Stimulated activated CD4-positive, alpha-beta T cell treated with anti-CD3 and anti-CD28 coated beads, Interleukin-4, amount 100 ng/mL, for 4 hours (primary cell): ENCODE data around the gene CD3G.

Experiments used
- DNase-seq, 2 experiments: peaks; one replicate each; pipeline ENCODE4 v3.0.0-alpha.2; 2020

The CD3G gene

DNA sequence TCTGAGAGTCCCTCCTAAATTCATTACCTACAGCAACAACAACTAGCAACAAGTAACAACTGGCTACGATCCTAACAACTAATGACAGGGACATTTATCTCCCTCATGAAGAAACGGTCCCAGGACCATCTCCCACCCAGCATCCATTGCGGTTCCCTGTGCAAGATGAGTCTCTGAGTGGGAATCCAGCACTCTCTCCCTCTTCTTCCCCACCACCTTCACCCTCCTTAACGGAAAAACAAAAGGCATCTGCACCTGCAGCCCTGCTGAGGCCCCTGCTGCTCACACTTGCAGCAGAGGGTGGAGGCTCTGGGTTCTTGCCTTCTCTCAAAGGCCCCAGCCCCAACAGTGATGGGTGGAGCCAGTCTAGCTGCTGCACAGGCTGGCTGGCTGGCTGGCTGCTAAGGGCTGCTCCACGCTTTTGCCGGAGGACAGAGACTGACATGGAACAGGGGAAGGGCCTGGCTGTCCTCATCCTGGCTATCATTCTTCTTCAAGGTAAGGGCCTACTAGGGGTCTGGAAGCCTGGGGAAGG is at the start of gene CD3G:
CD3G (plus strand) TSS at position 364 of the 535 bp plus-strand sequence; CDS start at position 444, 80 bp downstream.
- DNase-seq: peak; percentile 60 to 68

DNA sequence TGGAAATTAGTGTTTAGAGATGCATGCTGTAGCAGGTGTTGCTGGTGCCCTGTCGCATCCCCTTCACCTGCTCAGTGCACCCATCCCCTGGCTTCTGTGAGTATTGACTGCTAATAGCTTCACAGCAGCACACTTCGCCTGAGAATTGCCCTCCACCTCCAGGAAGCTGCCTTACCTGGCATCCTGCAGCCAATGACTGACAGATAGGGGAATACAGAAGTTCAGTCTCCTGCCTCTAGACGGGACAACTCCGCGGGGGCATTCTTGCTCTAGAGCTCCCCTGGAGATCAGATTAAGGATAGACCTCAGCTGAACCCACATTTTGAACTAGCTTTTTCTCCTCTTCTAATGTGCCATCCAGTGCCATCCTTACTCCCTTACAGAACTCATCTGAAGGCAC is 48.9 kb upstream of the CD3G start:
- no peak for DNase-seq

DNA sequence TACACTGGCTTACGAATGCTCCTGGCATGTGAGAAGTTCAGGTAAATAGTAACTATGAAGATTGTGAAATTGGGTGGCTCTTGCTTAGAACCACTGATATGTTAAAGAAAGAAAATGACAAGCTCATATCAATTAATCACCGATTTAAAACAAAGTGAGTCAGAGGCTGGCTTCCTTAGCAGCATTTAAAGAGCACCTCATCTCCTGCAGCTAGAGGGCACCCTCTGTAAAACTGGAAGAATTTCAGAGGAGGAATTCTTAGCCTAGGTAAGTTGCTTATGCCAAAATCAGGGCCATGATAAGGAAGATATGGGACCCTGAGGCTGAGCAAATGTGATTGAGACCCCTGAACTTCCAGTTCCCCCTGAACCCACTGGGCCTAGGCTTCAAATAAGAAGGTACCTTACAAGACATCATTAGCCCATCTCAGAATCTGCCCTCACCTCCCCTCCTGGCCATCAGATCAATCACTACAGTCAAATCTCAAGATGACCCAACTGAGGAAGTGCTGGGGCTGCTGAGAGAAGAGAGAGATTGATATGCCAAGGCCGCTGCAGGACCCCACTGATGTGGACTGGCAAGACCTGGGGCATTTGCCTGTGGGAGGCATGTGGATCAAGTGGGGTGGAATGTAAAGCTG is 48.2 kb upstream of the CD3G start:
- DNase-seq: peak in 1 of 2 experiments; percentile 68

DNA sequence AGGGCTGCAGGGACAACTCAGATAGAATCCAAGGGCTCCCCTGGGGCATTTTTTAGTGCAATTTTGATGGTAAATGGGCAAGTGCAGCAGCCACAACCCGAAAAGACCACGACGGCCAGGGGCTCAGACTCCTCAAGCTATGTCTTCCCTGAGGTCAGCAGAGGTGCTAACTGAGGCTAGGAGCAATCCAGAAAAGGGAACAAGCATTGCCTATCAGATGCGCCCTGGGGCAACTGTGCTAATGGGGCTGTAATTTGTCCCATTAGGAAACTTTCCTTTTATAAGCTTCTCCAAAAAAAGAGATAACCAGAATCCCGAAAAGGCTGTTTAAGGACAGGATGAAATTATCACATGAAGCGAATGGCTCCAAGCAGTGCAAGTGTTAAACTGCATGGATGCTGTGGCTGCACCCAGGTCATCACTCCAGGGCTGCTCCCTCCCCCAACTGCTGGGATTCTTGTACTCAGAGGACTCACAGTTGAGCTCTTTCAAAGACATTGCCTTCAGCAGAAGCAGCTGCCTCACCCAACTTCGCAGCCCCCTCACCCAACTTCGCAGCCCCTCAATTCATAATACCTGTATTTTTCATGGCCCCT is 42.4 kb upstream of the CD3G start:
- DNase-seq: no peak

DNA sequence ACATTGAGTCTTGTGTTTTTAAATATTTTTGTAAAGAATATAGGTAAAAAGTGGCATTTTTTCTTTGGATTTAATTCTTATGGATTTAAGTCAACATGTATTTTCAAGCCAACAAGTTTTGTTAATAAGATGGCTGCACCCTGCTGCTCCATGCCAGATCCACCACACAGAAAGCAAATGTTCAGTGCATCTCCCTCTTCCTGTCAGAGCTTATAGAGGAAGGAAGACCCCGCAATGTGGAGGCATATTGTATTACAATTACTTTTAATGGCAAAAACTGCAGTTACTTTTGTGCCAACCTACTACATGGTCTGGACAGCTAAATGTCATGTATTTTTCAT is 39.9 kb upstream of the CD3G start:
- DNase-seq: no peak

DNA sequence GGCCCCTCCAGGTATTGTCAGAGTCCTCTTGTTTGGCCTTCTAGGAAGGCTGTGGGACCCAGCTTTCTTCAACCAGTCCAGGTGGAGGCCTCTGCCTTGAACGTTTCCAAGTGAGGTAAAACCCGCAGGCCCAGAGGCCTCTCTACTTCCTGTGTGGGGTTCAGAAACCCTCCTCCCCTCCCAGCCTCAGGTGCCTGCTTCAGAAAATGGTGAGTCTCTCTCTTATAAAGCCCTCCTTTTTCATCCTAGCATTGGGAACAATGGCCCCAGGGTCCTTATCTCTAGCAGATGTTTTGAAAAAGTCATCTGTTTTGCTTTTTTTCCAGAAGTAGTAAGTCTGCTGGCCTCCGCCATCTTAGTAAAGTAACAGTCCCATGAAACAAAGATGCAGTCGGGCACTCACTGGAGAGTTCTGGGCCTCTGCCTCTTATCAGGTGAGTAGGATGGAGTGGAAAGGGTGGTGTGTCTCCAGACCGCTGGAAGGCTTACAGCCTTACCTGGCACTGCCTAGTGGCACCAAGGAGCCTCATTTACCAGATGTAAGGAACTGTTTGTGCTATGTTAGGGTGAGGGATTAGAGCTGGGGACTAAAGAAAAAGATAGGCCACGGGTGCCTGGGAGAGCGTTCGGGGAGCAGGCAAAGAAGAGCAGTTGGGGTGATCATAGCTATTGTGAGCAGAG is 39.4 kb upstream of the CD3G start, which contains the start of gene CD3E:
CD3E (plus strand) TSS at position 163 of the 681 bp plus-strand sequence; CDS start at position 386, 223 bp downstream.
- peak; percentile 47 to 66 for DNase-seq

DNA sequence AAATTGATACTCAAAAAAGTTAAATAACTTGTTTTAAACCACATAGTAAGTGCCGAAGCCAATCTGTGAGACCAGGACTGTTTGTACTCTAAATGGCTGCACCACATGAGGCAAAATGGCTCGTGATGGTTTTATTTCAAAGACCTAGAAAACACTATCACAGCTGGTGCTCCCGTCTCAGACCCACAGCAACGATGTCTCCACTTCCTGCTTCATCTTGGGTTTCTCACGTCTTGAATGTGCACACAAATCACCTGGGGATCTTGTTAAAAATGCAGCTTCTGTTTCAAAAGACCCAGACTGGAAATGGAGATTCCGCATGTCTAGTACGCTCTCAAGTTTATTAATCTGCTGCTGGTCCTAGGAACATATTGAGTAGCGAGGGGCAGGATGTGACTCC is 38.4 kb upstream of the CD3G start:
- peak in 1 of 2 experiments; percentile 27 for DNase-seq

DNA sequence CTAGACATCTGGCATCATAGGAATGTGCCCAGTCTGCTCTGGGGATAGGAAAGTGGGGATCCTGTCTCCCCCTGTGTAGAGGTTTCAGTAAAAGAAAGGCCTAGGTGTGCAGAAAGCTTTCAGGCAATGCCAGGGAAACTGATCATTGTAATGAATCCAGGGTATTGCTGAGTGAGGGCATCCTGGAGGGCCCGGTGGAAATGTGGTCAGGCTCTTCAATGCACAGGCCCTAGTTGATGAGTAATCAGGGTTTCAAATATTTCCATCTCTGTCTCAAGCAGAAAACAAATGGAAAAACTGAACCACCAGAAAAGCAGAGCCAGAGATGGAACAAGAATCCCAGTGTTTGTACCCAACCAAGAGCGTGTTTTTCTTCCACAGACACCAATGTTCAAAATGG is 37.6 kb upstream of the CD3G start:
- DNase-seq: peak in 1 of 2 experiments; percentile 72

DNA sequence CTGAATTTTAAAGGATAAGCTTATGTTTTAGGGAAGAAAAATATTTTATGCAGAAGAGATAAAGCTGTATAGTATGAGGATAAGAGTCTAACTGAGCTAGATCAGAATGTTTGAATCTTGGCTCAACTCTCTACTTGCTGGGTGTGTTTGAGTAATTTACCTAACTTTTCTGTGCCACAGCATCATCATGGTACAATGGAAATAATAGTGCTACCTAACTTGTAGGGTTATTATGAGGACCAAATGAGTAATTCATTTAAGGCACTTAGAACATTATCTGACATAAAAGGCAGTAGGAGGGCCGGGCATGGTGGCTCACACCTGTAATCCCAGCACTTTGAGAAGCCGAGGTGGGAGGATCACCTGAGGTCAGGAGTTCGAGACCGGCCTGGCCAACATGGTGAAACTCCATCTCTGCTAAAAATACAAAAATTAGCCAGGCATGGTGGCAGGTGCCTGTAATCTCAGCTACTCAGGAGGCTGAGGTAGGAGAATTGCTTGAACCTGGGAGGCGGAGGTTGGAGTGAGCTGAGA is 35.1 kb upstream of the CD3G start:
- DNase-seq: peak in 1 of 2 experiments; percentile 45

DNA sequence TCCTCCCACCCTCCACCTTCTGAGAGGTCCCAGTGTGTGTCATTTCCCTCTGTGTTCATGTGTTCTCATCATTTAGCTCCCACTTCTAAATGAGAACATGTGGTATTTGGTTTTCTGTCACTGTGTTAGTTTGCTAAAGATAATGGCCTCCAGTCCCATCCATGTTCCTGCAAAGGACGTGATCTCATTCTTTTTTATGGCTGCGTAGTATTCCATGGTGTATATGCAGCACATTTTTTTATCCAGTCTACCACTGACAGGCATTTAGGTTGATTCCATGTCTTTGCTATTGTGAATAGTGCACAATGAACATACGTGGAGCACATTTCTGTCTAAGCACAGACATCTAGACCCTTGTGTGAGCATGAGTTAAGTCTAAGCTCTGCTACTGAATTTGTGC is 33.9 kb upstream of the CD3G start:
- no peak for DNase-seq

DNA sequence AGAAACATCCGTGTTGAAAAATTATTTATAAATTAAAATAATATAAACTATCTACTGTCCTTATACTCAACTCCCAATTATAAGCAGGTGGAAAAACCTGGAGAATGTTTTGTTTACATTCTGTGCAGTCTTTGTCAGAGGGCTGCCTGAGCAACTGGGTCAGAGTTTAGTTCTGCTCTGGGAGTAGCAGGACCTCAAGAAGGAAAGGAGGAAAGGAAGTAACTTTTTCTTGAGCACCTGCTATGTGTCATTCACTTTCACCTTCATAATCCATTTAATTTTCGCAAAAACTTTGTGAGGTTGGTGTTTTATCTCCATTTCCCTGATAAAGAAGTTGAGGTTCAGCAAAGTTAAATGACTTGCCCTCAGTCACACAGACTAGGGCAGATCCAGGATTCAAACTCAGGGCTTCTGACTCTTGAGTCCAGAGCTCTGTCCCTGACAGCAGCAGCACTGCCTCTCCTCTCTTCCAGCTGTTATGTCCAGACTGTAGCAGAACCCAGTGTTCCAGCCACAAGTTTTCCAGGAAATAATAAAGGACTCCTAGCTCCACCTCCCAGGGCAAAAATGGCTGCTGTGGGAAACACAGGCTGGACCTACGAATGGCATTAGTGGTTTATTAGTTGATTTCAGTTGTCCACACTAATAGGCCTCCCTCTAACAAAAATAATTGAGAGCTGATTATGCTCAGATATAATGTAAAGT is 33.2 kb upstream of the CD3G start:
- no peak for DNase-seq

DNA sequence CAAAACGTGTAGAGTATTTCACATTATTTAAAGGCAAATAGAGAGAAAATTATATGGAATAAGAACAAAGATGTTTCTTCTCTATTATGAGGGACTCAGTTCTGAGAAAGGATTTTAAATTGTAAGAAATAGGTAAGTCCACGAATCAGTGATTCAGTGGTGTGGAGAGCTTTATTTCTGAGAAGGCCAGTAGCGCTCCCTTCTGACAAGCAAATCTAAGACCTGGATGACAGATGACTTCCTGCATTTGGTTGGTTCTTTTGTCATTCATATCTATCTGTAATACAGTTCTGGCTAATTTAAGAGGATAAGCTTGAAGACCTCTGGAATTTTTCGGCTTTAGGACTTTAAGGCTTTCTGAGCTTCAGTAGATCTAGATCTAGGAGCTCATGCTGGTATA is 32.6 kb upstream of the CD3G start:
- DNase-seq: no peak

DNA sequence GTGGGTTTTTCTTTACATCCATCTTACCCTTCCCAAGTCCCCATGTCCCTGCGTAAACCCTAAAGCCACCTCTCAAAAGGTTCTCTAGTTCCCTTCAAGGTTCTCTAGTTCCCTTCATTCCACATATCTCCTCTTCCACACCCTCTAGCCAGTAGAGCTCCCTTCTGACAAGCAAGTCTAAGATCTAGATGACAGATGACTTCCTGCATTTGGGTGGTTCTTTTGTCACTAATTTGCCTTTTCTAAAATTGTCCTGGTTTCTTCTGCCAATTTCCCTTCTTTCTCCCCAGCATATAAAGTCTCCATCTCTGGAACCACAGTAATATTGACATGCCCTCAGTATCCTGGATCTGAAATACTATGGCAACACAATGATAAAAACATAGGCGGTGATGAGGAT is 31.8 kb upstream of the CD3G start:
- DNase-seq: no peak

DNA sequence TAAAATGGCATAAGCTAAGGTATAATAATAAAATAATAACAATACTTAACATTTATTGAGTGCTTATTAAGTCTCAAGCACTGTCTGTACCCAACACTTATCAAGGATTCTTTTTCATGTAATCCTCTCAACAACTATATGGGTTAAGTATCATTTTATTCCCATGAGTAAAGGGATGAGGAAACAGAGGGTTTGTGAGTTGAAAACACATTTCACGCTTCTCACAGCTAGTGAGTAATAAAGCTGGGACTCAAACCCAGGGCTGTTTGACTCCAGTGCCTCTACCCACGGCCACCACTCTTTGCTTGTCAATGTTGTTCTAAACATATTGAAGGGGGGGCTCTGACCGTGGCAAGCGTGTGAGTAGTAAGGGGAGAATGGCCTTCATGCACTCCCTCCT is 30.9 kb upstream of the CD3G start:
- DNase-seq: no peak

DNA sequence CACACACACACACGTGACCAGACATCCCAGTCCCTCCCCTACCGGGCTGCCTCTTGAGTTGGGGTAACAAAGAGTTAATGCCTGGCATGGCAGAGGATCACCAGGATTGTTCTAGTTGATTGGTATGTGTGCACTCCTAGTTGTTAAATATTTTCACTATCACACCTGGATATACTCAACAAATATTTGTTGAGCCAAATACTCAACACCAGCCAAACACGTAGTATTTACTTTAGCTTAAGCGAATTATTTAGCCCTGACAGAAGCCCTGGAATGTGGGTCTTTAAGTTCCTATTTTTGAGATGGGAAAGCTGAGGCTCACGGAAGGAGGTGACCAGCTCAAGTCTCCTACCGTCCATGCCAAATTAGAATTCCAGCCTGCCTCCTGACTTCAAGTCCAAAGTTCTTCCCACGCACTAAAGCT is 29.1 kb upstream of the CD3G start:
- no peak for DNase-seq

DNA sequence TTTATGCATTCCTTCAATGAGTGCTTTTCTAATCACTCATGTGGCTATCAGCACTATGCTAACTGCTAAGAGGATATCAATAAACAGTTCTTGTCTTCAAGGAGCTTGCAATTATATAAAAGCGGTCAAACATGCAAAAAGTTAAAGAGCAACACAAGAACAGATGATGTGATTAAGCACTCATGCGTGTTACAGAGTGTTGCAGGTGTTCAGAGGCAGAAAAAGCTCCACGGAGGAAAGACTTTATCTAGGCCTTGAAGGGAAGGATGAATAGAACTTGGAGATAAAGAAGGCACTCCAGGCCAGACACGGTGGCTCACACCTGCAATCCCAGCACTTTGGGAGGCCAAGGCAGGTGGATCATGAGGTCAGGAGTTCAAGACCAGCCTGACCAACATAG is 26.0 kb upstream of the CD3G start:
- no peak for DNase-seq

DNA sequence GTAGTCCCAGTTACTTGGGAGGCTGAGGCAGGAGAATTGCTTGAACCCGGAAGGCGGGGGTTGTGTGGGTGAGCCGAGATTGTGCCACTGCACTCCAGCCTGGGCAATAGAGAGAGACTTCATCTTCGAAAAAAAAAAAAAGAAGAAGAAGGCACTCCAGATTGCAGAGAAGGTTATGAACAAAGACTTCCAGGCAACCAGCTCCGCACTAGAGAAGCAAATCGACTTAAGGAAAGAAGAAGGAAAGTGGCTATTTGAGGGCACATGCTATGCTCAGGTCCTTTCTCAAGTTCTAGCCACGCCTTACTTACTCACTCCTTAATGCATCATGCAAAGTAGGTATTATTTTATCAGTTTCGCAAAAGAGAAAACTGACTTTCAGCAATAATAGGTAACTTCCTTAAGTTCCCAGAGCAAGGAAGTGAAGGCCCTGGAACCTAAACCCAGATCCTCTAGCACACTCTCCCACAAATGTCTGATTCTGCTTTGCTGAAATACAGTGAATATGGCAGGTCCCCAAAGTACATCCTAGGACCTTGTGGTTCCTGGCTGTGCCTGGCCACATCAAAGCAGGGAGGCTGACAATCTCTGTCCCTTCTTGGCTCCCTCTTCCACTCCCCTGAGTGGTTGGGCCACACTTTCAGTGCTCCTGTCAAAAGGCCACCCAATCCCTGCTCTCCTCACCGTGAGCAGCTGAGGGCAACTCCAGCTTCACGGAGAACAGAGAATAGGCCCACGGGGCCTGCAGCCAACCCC is 25.4 kb upstream of the CD3G start:
- no peak for DNase-seq

DNA sequence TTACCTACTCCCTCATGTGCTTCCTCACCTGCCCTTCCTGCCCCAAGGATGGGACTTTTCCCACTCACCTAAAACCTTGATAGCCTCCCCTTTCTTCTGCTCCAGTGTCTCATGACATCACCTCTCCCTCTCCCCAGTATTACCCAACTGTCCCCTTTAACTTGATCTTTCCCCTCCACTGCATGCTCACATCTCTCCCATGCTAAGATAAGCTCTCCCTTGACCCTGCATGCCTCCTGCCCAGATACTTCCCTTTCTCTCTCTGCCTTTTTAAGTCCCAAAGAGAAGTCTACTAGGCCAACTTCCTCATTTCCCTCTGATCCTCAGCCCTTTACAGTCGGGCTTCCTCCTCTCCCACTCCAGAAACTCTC is 24.8 kb upstream of the CD3G start:
- DNase-seq: no peak

DNA sequence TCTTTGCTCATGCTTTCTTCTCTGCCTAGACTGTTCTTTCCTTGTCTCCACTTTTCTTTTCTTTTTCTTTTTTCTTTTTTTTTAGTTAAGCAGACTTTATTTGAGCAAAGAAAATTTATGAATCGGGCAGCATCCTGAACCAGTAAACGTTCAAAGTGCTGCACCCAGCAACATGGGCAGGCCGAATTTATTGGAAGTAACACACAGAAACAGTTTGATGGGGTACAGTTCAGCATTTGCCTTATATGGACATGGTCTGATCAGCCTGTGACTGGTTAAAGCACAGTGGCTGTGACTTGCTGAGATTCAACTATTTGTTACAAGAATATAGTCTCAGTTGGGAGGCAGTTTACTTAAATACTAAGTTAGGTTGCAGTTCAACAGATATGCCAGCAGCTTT is 23.6 kb upstream of the CD3G start:
- no peak for DNase-seq

DNA sequence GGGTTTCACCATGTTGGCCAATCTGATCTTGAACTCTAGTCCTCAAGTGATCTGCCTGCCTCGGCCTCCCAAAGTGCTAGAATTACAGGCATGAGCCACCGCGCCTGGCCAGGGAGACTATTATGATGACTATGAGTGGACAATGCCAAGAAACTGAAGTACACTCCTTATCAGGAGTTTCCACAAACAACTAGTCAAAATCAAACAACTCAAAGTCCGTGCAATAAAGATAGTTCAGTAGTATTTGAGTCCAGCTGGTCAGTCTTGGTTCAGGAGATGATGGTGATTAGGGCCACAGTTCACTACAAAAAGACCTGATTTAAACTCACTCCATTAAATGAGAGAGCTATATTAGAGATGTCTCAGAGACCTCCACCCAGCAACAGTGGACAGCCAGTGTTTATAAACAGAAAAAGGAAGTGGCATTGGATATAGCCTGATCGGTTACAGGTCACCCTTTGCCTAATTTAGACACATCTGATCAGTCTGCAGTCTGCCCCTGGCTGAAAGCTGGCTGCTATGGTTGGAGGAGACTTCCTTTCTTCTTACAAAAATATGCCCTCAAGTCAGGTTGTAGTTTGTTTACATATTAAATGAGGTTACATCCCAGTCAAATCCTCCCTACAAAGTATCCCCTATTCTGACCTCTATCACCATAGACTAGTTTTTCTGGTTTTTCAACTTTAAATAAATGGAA is 22.6 kb upstream of the CD3G start:
- DNase-seq: no peak

DNA sequence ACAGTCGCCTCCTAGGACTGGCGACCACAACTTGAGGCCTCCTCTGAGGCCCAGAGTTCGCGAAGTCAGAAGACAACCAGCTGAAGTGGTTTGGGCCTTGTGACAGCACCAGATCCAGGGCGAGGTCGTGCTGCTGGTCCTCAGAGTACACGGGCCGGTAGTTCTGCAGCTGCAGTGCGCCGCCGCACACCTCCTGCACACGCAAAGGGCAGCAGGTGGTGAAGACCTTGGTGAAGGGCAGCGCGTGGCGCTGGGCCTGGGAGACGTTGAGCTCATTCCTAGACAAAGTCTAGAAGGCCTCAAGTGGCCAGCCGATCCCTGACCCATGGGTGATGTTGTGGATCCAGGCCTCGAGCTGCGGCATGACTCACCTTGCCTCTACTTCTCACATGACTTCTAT is 21.4 kb upstream of the CD3G start:
- no peak for DNase-seq

DNA sequence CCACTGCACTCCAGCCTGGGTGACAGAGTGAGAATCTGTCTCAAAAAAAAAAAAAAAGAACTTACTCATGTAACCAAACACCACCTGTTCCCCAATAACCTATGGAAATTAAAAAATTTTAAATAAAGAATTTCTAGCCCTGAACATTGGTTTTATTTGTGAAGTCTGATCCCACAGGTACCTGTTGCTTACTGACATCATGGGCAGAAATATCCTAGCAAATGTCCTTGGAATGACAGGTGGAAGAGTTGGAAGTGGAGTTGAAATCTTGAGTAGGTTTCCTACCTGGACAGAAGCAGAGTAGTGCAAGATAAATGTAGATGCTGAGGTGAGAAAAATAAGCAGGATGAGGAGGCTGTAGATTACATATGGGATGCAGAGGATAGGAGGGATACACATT is 18.9 kb upstream of the CD3G start:
- no peak for DNase-seq
